Activated naive CD4-positive, alpha-beta T cell treated with anti-CD3 and anti-CD28 coated beads for 36 hours (primary cell): ENCODE data around the gene NEK6. TPM values are rescaled to one million over a fixed set of nuclear protein-coding genes. Genes with fewer than 3 reads are reported as not detected.
"Not testable (repeated sequence)": the region's sequence is repeated elsewhere in the genome, so short reads cannot be mapped to it uniquely, and the experiment has no call there.

Experiments
- CTCF ChIA-PET: fragments of 350-600 bp; sonication (Branson Sonifier 250); formaldehyde crosslinking; loops from one replicate; lab custom pipeline; 2021; ENCODE audit warnings: antibody characterized with exemption; lab: Charles Lee
- DNase-seq: peaks from one replicate; pipeline ENCODE4 v3.0.0-alpha.2; 2020
- H3K27ac Mint-ChIP-seq: one replicate; pipeline ENCODE4 v1.8.0; 2021; ENCODE audit warnings: mild to moderate bottlenecking, mixed read lengths
- H3K27me3 Mint-ChIP-seq: one replicate; pipeline ENCODE4 v1.8.0; 2021; ENCODE audit warnings: low read depth, mixed read lengths
- H3K36me3 Mint-ChIP-seq: one replicate; pipeline ENCODE4 v1.8.0; 2021; ENCODE audit warnings: low read depth, mixed read lengths
- H3K4me1 Mint-ChIP-seq: one replicate; pipeline ENCODE4 v1.8.0; 2021; ENCODE audit warnings: low read depth, mixed read lengths
- H3K4me3 Mint-ChIP-seq: one replicate; pipeline ENCODE4 v1.8.0; 2021; ENCODE audit warnings: mild to moderate bottlenecking, moderate library complexity, mixed read lengths
- H3K9me3 Mint-ChIP-seq: one replicate; pipeline ENCODE4 v1.8.0; 2021; ENCODE audit warnings: mixed read lengths
- intact Hi-C: fragments of 100-400 bp; cut with micrococcal nuclease; formaldehyde crosslinking; loops from one replicate; pipeline ENCODE4 v1.15.1; 2023
- total RNA-seq, 2 experiments: library from RNA; stranded (reverse); gene quantifications; one replicate each; pipeline ENCODE4 v1.2.3, GENCODE V29; 2021

The NEK6 gene
- total RNA-seq, 2 experiments from 2014 or later: 0.89 to 1.5 TPM

DNA sequence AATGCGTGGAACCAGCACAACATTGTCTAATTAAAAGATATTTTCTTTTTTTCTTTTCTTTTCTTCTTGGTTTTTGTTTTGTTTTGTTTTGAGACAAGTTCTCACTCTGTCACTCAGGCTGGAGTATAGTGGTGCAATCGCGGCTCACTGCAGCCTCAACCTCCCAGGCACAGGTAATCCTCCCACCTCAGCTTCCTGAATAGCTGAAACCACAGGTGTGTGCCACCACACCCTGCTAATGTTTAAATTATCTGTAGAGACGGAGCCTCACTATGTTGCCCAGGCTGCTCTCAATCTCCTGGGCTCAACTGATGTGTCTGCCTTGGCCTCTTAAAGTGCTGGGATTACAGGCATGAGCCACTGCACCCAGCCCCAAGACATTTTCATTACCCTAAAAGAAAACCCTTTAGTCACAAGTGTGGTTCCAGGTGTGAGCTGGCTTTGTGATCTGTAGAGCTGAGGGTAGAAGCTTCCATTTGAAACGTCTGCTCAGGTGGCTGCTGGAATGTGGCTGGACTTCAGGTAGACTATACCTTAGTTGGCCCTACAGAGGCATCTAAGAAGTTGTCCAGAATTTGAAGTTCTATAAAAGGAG, 19.1 kb upstream of the NEK6 start:
- peaks cover 14% of the 10 kb centered on the region for H3K4me1 Mint-ChIP-seq
- CTCF ChIA-PET: interaction anchor here (0.6 kb wide), 1 partner anchor 52 kb away, joined by 5 read pairs; no protein-coding TSS in a partner anchor
- H3K9me3 Mint-ChIP-seq: peaks cover 1% of the 10 kb centered on the region
- no peak overlapping the region for H3K27ac Mint-ChIP-seq
- H3K27me3 Mint-ChIP-seq: peaks cover 22% of the 10 kb centered on the region
- no peak overlapping the region for H3K4me3 Mint-ChIP-seq
- DNase-seq: no peak
- intact Hi-C loops: no loop called here
- peaks cover 1% of the 10 kb centered on the region for H3K36me3 Mint-ChIP-seq

- Mint-ChIP-seq H3K4me3 (no peak overlapping the region), H3K4me1 (peaks cover 14% of the 10 kb centered on the region), H3K27ac (no peak overlapping the region), H3K9me3 (peaks cover 1% of the 10 kb centered on the region), H3K27me3 (peaks cover 27% of the 10 kb centered on the region), H3K36me3 (peaks cover 1% of the 10 kb centered on the region)
- intact Hi-C loops: no loop called here
- DNase-seq: no peak
- CTCF ChIA-PET: interaction anchor here (0.5 to 0.6 kb wide), 2 partner anchors 53 to 69 kb away, joined by 4 to 5 read pairs; no protein-coding TSS in a partner anchor
Observed at GRCh38 chr9:124239249-124240073, 18.3 kb upstream of the NEK6 start.

DNA sequence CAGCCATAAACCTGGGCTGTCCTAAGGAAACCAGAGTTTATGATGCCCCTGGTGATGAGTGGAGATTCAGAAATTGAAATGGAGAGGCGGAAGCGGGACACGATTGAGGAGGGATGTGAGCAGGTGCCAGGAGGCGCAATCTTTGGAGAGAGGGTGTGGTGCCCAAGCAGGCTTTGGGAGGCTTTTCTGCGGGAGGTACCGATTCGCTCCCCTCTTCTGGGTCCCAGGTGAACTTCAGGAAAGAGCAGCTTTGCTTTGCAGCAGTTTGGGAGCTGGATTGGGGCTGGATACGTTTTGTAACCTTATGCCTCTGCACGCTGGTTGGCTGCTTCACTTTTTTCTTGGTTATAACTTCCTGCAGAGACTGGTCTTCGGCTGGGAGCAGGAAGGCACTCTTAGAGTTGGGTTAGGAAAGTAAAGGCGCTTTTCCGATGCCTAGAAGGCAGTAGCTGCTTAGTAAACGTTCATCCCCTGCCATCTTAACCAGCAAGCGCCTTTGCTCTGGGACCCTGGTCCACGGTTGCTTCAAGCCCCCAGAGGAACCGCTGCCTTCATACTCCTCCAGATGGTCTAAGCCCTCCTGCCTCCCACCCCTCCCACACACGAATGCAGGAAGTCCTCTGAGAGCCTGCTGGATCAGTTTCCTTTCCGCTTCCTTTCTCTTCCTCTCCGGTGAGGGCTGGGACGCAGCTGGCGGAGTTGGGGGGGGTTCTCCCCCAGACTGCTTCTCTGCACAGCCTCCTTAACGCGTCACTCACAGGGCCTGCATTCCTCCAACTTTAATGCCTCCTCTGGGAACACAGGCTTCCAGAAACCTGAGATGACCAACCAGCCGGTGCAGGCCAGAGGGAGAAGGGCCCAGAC, 15.2 kb upstream of the NEK6 start:
- CTCF ChIA-PET: no interaction called here
- Mint-ChIP-seq H3K9me3 (peaks cover 1% of the 10 kb centered on the region), H3K27ac (no peak overlapping the region), H3K4me3 (no peak overlapping the region), H3K27me3 (peaks cover 25% of the 10 kb centered on the region), H3K36me3 (peaks cover 1% of the 10 kb centered on the region), H3K4me1 (peaks cover 14% of the 10 kb centered on the region)
- intact Hi-C loops: no loop called here
- no peak for DNase-seq

- intact Hi-C loops, H3K4me3 Mint-ChIP-seq, H3K4me1 Mint-ChIP-seq, H3K27me3 Mint-ChIP-seq, H3K36me3 Mint-ChIP-seq, H3K27ac Mint-ChIP-seq, H3K9me3 Mint-ChIP-seq, DNase-seq: not testable (repeated sequence)
- CTCF ChIA-PET: interaction anchor here (1.0 kb wide), 1 partner anchor 11 kb away, joined by 3 read pairs; no protein-coding TSS in a partner anchor
Observed at GRCh38 chr9:124247393-124247792, 10.4 kb upstream of the NEK6 start.

DNA sequence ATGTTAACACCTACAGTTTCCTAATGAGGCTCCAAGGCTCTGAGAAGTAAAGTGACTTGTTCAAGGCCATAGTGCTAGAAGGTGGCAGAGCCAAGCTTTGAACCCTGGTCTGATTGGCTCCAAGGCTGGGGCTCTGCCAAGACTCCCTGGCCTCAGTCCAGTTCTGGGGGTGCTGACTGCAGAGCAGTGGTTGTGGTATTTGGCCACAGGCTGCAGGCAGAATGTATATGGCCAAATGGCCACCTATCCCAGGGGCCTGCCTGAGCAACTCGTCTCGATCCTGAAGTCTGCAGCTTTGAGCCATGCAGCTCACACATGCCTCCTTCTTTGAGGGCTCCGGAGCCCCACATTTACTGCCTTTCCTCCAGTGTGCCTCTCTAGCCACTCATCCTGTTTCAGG, 9.7 kb upstream of the NEK6 start:
- intact Hi-C loops: no loop called here
- CTCF ChIA-PET: interaction anchor here (0.6 kb wide), 1 partner anchor 91 kb away, joined by 6 read pairs; no protein-coding TSS in a partner anchor
- no peak for DNase-seq
- no peaks in the 10 kb centered on the region for H3K9me3 Mint-ChIP-seq
- no peak overlapping the region for H3K27ac Mint-ChIP-seq
- no peaks in the 10 kb centered on the region for H3K4me1 Mint-ChIP-seq
- H3K4me3 Mint-ChIP-seq: no peak overlapping the region
- peaks cover 5% of the 10 kb centered on the region for H3K27me3 Mint-ChIP-seq
- no peaks in the 10 kb centered on the region for H3K36me3 Mint-ChIP-seq

- no peak for DNase-seq
- no peak overlapping the region for H3K27ac Mint-ChIP-seq
- intact Hi-C loops: no loop called here
- peaks cover 3% of the 10 kb centered on the region for H3K27me3 Mint-ChIP-seq
- CTCF ChIA-PET: no interaction called here
- H3K9me3 Mint-ChIP-seq: no peaks in the 10 kb centered on the region
- peaks cover 3% of the 10 kb centered on the region for H3K4me1 Mint-ChIP-seq
- H3K4me3 Mint-ChIP-seq: no peak overlapping the region
- H3K36me3 Mint-ChIP-seq: no peaks in the 10 kb centered on the region
Observed at GRCh38 chr9:124248960-124249359, 8.8 kb upstream of the NEK6 start.

DNA sequence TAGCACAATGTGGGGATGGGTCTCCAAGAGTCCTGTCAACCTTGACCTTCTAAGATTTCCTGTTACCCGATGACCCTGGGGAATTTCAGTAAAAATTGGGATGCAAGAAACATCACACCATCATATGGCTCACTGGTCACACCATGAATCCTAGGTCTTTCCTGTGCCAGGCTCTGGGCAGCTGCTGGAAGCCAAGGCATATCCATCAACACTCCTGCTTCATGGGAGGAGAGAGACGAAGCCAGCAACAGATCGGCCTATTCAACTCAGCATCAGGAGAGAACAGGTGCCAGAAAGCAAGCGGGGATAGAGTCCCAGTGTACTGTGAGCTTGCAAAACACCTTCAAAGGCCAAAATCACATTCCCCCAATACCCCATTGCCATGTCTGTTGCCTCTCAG, 6.5 kb upstream of the NEK6 start:
- intact Hi-C loops: no loop called here
- DNase-seq: no peak
- H3K4me3 Mint-ChIP-seq: no peak overlapping the region
- CTCF ChIA-PET: no interaction called here
- H3K9me3 Mint-ChIP-seq: no peaks in the 10 kb centered on the region
- H3K36me3 Mint-ChIP-seq: no peaks in the 10 kb centered on the region
- H3K27me3 Mint-ChIP-seq: peaks cover 1% of the 10 kb centered on the region
- no peak overlapping the region for H3K27ac Mint-ChIP-seq
- peaks cover 16% of the 10 kb centered on the region for H3K4me1 Mint-ChIP-seq

- H3K27me3 Mint-ChIP-seq: peaks cover 7% of the 10 kb centered on the region
- no peak overlapping the region for H3K4me3 Mint-ChIP-seq
- H3K9me3 Mint-ChIP-seq: no peaks in the 10 kb centered on the region
- CTCF ChIA-PET: no interaction called here
- no peaks in the 10 kb centered on the region for H3K36me3 Mint-ChIP-seq
- peaks cover 16% of the 10 kb centered on the region for H3K4me1 Mint-ChIP-seq
- H3K27ac Mint-ChIP-seq: no peak overlapping the region
- intact Hi-C loops: no loop called here
- no peak for DNase-seq
Observed at GRCh38 chr9:124251605-124252378, 6.0 kb upstream of the NEK6 start.

- Mint-ChIP-seq H3K4me1 (peaks cover 20% of the 10 kb centered on the region), H3K27me3 (peaks cover 16% of the 10 kb centered on the region)
- H3K36me3 Mint-ChIP-seq, H3K27ac Mint-ChIP-seq, CTCF ChIA-PET, H3K4me3 Mint-ChIP-seq, H3K9me3 Mint-ChIP-seq, DNase-seq, intact Hi-C loops: not testable (repeated sequence)
Observed at GRCh38 chr9:124252878-124253277, 4.9 kb upstream of the NEK6 start.

DNA sequence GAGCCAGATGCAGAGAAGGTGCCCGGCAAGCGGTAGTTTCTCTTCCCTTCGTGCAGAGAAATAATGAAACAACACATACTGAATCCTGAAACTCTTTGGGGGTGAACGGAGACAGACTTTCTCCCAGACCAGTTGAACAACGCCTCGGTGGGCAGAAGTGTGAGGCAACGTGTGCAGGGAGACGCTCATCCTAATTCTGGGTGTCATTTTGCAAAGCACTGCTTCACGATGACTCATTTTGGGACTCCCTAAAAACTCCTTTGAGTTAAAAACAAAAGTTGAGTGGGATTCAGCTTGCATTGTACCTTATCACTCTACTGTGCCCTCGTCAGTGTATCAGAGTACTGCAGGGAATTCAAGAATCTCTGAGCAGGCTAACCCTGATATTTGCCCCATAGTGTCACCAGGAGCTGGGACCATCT, 3.5 kb upstream of the NEK6 start:
- peaks cover 25% of the 10 kb centered on the region for H3K4me1 Mint-ChIP-seq
- H3K27me3 Mint-ChIP-seq: peaks cover 27% of the 10 kb centered on the region
- H3K9me3 Mint-ChIP-seq: no peaks in the 10 kb centered on the region
- H3K4me3 Mint-ChIP-seq: no peak overlapping the region
- intact Hi-C loops: loop anchor here (1.0 to 2.0 kb wide), 4 partner anchors 32 to 127 kb away; no protein-coding TSS in a partner anchor
- DNase-seq: peak; percentile 65
- no peak overlapping the region for H3K27ac Mint-ChIP-seq
- CTCF ChIA-PET: interaction anchor here (2.2 kb wide), 1 partner anchor 128 kb away, joined by 5 read pairs; no protein-coding TSS in a partner anchor
- H3K36me3 Mint-ChIP-seq: peaks cover 2% of the 10 kb centered on the region

DNA sequence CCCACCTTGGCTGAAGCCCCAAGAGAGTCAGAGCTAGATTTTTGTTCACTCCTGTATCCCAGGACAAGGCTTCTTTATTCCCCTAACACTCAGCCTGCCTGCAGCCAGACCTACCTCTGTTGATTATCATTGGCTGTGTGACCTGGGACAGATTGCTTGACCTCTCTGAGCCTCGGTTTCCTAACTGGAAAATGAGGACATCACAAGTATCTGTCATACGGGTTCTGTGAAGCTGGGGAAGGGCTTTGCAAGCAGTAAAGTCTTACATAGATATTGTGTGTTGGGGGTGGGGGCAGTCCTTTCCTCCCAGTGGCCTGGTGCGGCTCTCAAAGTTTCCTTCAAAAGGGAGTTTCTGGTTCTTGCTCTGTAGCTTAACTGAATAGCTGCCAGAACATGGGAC, 2.5 kb upstream of the NEK6 start:
- peaks cover 2% of the 10 kb centered on the region for H3K36me3 Mint-ChIP-seq
- no peak overlapping the region for H3K27ac Mint-ChIP-seq
- H3K27me3 Mint-ChIP-seq: peaks cover 34% of the 10 kb centered on the region
- no peak for DNase-seq
- intact Hi-C loops: loop anchor here (2.0 kb wide), 1 partner anchor 38 kb away; no protein-coding TSS in a partner anchor
- H3K4me3 Mint-ChIP-seq: no peak overlapping the region
- no peaks in the 10 kb centered on the region for H3K9me3 Mint-ChIP-seq
- CTCF ChIA-PET: interaction anchor here (2.2 kb wide), 1 partner anchor 129 kb away, joined by 5 read pairs; no protein-coding TSS in a partner anchor
- H3K4me1 Mint-ChIP-seq: peaks cover 25% of the 10 kb centered on the region
